ENCODE data around the gene ARAP1. TPM values are rescaled to one million over a fixed set of nuclear protein-coding genes. Genes with fewer than 3 reads are reported as not detected.

ARAP1 gene
- total and polyA plus RNA-seq, 2 donors (not counting 1 experiment from before 2014, with no cell fraction given), result 41.8 to 113 TPM

DNA sequence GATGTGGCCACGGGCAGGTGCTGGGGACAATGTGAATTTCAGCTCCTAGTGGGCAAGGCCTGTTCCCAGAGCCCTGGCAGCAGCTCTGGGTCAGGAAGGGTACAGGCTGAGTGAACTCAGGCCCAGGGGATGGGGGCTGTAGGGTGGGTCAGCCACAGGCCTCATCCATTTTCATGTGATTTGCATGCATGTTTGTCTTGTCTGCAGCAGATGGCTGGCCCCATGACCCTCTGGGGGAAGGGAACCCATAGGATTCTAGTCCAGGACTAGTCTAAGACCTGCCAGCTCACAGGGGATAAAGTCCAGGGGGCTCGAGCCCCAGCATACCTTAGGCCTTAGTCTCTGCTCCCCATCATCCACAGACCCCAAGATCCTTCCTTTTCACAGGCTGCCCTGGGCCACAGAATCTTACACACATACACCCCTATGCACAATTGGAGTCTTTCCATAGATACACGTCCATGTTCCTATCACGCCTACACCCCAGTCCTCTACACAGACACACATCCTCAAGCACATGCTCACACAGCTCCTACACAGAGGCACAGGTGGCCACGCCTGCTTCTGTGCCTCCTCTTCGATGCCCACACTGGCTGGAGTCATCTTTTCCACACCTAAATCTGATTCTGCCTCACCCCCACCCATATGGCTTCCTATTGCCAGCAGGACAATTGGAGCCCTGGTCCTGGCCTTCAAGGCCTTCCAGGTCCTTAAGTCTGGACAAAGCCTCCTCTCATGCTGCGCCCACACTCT, 103.6 kb downstream of the ARAP1 start:
- H3K27ac ChIP-seq (ENCODE audit: insufficient read depth, low read length), result no peak overlapping the region
- H3K9ac ChIP-seq (ENCODE audit: insufficient read depth, low read length), result no peak overlapping the region
- H2AFZ ChIP-seq (ENCODE audit: low read length), result no peak overlapping the region
- H3K4me3 ChIP-seq (replicated peaks in 1 of 4; ENCODE audit: control extremely low read depth in 1 of 4, insufficient read depth in 1 of 4, low read depth in 3 of 4, low read length in 4 of 4), result no peak overlapping the region
- DNase-seq (ENCODE audit: low read depth in 2 of 2), result no peak
- no peaks in the 10 kb centered on the region for H3K4me1 ChIP-seq (ENCODE audit: control insufficient read depth, extremely low read depth, insufficient read depth, low read length)
- H4K20me1 ChIP-seq (ENCODE audit: control insufficient read depth, extremely low read depth, insufficient read depth, low read length), result no peaks in the 10 kb centered on the region
- H3K79me2 ChIP-seq (ENCODE audit: control insufficient read depth, insufficient read depth, low read length), result no peaks in the 10 kb centered on the region
- peaks cover 5% of the 10 kb centered on the region for H3K27me3 ChIP-seq (ENCODE audit: control insufficient read depth, insufficient read depth, low read length)
- H3K36me3 ChIP-seq (ENCODE audit: control insufficient read depth, insufficient read depth, low read length), result no peaks in the 10 kb centered on the region
- H3K9me3 ChIP-seq (ENCODE audit: control insufficient read depth, insufficient read depth, low read depth, low read length), result no peaks in the 10 kb centered on the region
- TF ChIP-seq, protein P1, sequence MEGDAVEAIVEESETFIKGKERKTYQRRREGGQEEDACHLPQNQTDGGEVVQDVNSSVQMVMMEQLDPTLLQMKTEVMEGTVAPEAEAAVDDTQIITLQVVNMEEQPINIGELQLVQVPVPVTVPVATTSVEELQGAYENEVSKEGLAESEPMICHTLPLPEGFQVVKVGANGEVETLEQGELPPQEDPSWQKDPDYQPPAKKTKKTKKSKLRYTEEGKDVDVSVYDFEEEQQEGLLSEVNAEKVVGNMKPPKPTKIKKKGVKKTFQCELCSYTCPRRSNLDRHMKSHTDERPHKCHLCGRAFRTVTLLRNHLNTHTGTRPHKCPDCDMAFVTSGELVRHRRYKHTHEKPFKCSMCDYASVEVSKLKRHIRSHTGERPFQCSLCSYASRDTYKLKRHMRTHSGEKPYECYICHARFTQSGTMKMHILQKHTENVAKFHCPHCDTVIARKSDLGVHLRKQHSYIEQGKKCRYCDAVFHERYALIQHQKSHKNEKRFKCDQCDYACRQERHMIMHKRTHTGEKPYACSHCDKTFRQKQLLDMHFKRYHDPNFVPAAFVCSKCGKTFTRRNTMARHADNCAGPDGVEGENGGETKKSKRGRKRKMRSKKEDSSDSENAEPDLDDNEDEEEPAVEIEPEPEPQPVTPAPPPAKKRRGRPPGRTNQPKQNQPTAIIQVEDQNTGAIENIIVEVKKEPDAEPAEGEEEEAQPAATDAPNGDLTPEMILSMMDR (conservative IDR thresholded peaks at IDR 0.05 in 1 of 2, IDR thresholded peaks at IDR 0.05 in 1 of 2; ENCODE audit: low read depth in 1 of 2, low read length in 2 of 2), result no peak
- TF ChIP-seq EZH2 (IDR thresholded peaks at IDR 0.05; ENCODE audit: low read length, missing control alignments), result no peak
- no peak overlapping the region for H3K4me2 ChIP-seq (ENCODE audit: extremely low read depth, insufficient read depth, low read length)

DNA sequence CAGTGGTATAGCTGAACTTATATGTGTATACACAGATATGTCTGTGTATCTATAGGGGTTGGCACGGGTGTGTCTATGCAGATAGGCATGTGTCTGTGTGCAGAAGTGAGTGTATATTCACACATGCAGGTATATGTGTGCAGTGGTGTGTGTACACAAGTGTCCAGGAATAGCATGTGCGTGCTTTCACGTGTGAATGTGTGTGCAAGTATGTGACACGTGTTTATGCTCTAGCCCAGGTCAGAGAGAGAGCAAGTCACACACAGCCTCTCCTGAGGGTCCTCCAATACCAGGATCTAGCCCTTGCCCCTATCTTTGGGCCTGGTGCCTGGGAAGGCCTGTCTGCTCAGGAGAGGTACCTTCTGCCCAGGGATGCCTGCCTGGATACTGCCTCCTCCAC, 104.3 kb downstream of the ARAP1 start:
- H3K79me2 ChIP-seq (ENCODE audit: control insufficient read depth, insufficient read depth, low read length), result no peaks in the 10 kb centered on the region
- H3K4me2 ChIP-seq (ENCODE audit: extremely low read depth, insufficient read depth, low read length), result no peak overlapping the region
- H3K9me3 ChIP-seq (ENCODE audit: control insufficient read depth, insufficient read depth, low read depth, low read length), result no peaks in the 10 kb centered on the region
- peaks cover 5% of the 10 kb centered on the region for H3K27me3 ChIP-seq (ENCODE audit: control insufficient read depth, insufficient read depth, low read length)
- H4K20me1 ChIP-seq (ENCODE audit: control insufficient read depth, extremely low read depth, insufficient read depth, low read length), result no peaks in the 10 kb centered on the region
- H3K4me1 ChIP-seq (ENCODE audit: control insufficient read depth, extremely low read depth, insufficient read depth, low read length), result no peaks in the 10 kb centered on the region
- TF ChIP-seq, protein P1 (conservative IDR thresholded peaks at IDR 0.05 in 1 of 2, IDR thresholded peaks at IDR 0.05 in 1 of 2; ENCODE audit: low read depth in 1 of 2, low read length in 2 of 2), result no peak
- TF ChIP-seq EZH2 (IDR thresholded peaks at IDR 0.05; ENCODE audit: low read length, missing control alignments), result no peak
- H3K27ac ChIP-seq (ENCODE audit: insufficient read depth, low read length), result no peak overlapping the region
- no peak overlapping the region for H3K4me3 ChIP-seq (replicated peaks in 1 of 4; ENCODE audit: control extremely low read depth in 1 of 4, insufficient read depth in 1 of 4, low read depth in 3 of 4, low read length in 4 of 4)
- H3K36me3 ChIP-seq (ENCODE audit: control insufficient read depth, insufficient read depth, low read length), result no peaks in the 10 kb centered on the region
- no peak overlapping the region for H2AFZ ChIP-seq (ENCODE audit: low read length)
- H3K9ac ChIP-seq (ENCODE audit: insufficient read depth, low read length), result no peak overlapping the region
- no peak for DNase-seq (ENCODE audit: low read depth in 2 of 2)

DNA sequence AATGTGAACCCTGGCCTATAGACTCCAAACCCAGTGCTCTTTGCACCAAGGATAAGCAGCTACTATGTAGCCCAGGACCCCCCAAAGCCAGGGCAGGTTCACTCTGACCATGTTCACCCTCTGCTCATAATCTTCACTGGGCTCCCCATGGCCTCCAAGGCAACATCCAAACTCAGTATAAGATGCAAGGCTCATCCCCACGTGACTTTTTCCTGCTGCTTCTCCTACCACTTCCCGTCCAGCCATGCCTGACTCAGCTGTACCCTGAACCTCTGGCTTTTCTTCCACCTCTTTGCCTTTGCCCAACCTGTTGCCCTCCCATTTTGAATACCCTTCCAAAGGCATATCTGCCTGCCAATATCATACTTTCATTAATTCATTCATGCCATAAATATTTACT, 105.7 kb downstream of the ARAP1 start:
- DNase-seq (ENCODE audit: low read depth in 2 of 2), result no peak
- Histone ChIP-seq H4K20me1 (ENCODE audit: control insufficient read depth, extremely low read depth, insufficient read depth, low read length) (no peaks in the 10 kb centered on the region), H3K27me3 (ENCODE audit: control insufficient read depth, insufficient read depth, low read length) (peaks cover under 1% of the 10 kb centered on the region), H3K9me3 (ENCODE audit: control insufficient read depth, insufficient read depth, low read depth, low read length) (no peaks in the 10 kb centered on the region), H2AFZ (ENCODE audit: low read length) (no peak overlapping the region), H3K27ac (ENCODE audit: insufficient read depth, low read length) (no peak overlapping the region), H3K4me3 (replicated peaks in 1 of 4; ENCODE audit: control extremely low read depth in 1 of 4, insufficient read depth in 1 of 4, low read depth in 3 of 4, low read length in 4 of 4) (no peak overlapping the region), H3K79me2 (ENCODE audit: control insufficient read depth, insufficient read depth, low read length) (no peaks in the 10 kb centered on the region), H3K4me2 (ENCODE audit: extremely low read depth, insufficient read depth, low read length) (no peak overlapping the region), H3K36me3 (ENCODE audit: control insufficient read depth, insufficient read depth, low read length) (no peaks in the 10 kb centered on the region), H3K9ac (ENCODE audit: insufficient read depth, low read length) (no peak overlapping the region), H3K4me1 (ENCODE audit: control insufficient read depth, extremely low read depth, insufficient read depth, low read length) (no peaks in the 10 kb centered on the region)
- TF ChIP-seq, protein P1 (conservative IDR thresholded peaks at IDR 0.05 in 1 of 2, IDR thresholded peaks at IDR 0.05 in 1 of 2; ENCODE audit: low read depth in 1 of 2, low read length in 2 of 2), result no peak
- no peak for TF ChIP-seq EZH2 (IDR thresholded peaks at IDR 0.05; ENCODE audit: low read length, missing control alignments)
